GM10847 (cell line): ENCODE results near the gene CYP4F8.

ENCODE experiments used
- POLR2A ChIP-seq: IDR thresholded peaks from 2 replicates; pipeline ENCODE4 v1.6.1; 2011; ENCODE audit not compliant: insufficient read length; ENCODE audit errors: extremely low read depth

CYP4F8 gene

GRCh38 chr19:15613338-15613737 is 1.7 kb upstream of the CYP4F8 start:
- no peak for TF ChIP-seq POLR2A

- no peak for TF ChIP-seq POLR2A
Observed at GRCh38 chr19:15615526-15615925, 508 bp downstream of the CYP4F8 start.

GRCh38 chr19:15616183-15616582 is 1.2 kb downstream of the CYP4F8 start:
- TF ChIP-seq POLR2A: no peak

- TF ChIP-seq POLR2A: no peak
Observed at GRCh38 chr19:15616627-15617270, 1.7 kb downstream of the CYP4F8 start.

- no peak for TF ChIP-seq POLR2A
Observed at GRCh38 chr19:15618321-15618720, 3.3 kb downstream of the CYP4F8 start.

GRCh38 chr19:15621801-15622200 is 6.8 kb downstream of the CYP4F8 start:
- no peak for TF ChIP-seq POLR2A

- TF ChIP-seq POLR2A: no peak
Observed at GRCh38 chr19:15622991-15623390, 8.0 kb downstream of the CYP4F8 start.

GRCh38 chr19:15623711-15624318 is 8.8 kb downstream of the CYP4F8 start:
- TF ChIP-seq POLR2A: no peak

GRCh38 chr19:15628236-15629002 is 13.4 kb downstream of the CYP4F8 start:
- no peak for TF ChIP-seq POLR2A

GRCh38 chr19:15629003-15629880 is 14.2 kb downstream of the CYP4F8 start:
- no peak for TF ChIP-seq POLR2A

GRCh38 chr19:15631817-15632216 is 16.8 kb downstream of the CYP4F8 start:
- TF ChIP-seq POLR2A: no peak

GRCh38 chr19:15633082-15633835 is 18.2 kb downstream of the CYP4F8 start:
- TF ChIP-seq POLR2A: no peak

- no peak for TF ChIP-seq POLR2A
Observed at GRCh38 chr19:15634105-15634504, 19.1 kb downstream of the CYP4F8 start.

GRCh38 chr19:15635016-15635805 is 20.2 kb downstream of the CYP4F8 start:
- TF ChIP-seq POLR2A: no peak
